Mucosa of gallbladder (tissue), 1 donor: ENCODE results near the gene SLX4. TPM values are rescaled to one million over a fixed set of nuclear protein-coding genes. Genes with fewer than 3 reads are reported as not detected.
"Not testable (repeated sequence)": the region's sequence is repeated elsewhere in the genome, so short reads cannot be mapped to it uniquely, and the experiment has no call there.

ENCODE experiments used
- DNase-seq: peaks from one replicate; pipeline ENCODE4 v3.0.0-alpha.2; 2020; ENCODE audit warnings: low spot score
- total RNA-seq: library from RNA; stranded (reverse); gene quantifications from one replicate; pipeline ENCODE4 v1.2.1, GENCODE V29; 2021
- donor health status: DM: no; HTN: no; CAD: no.

Gene SLX4
- total RNA-seq, 1 donor from 2014 or later, result 6.8 TPM

GRCh38 chr16:3640632-3641501 lies 29.5 kb upstream of the SLX4 start:
- DNase-seq, result no peak

- DNase-seq, result no peak
Observed at GRCh38 chr16:3640207-3640606, 28.8 kb upstream of the SLX4 start.

- no peak for DNase-seq
Observed at GRCh38 chr16:3638916-3639644, 27.7 kb upstream of the SLX4 start.

- DNase-seq, result peak; percentile 50
Observed at GRCh38 chr16:3637371-3637923, 26.0 kb upstream of the SLX4 start.

- no peak for DNase-seq
Observed at GRCh38 chr16:3625911-3626732, 14.7 kb upstream of the SLX4 start.

GRCh38 chr16:3625331-3625730 lies 13.9 kb upstream of the SLX4 start:
- no peak for DNase-seq

- DNase-seq, result no peak
Observed at GRCh38 chr16:3623642-3624041, 12.2 kb upstream of the SLX4 start.

GRCh38 chr16:3618769-3619141 lies 7.3 kb upstream of the SLX4 start:
- no peak for DNase-seq

- DNase-seq, result no peak
Observed at GRCh38 chr16:3612510-3613466, 1.4 kb upstream of the SLX4 start.

- DNase-seq, result no peak
Observed at GRCh38 chr16:3610698-3611145, 684 bp downstream of the SLX4 start.

GRCh38 chr16:3609895-3610697 lies 1.3 kb downstream of the SLX4 start:
- DNase-seq, result peak; percentile 45

GRCh38 chr16:3608976-3609375 lies 2.4 kb downstream of the SLX4 start:
- not testable (repeated sequence) for DNase-seq

GRCh38 chr16:3608069-3608468 lies 3.3 kb downstream of the SLX4 start:
- DNase-seq, result no peak

GRCh38 chr16:3607634-3608033 lies 3.8 kb downstream of the SLX4 start:
- DNase-seq, result no peak

- no peak for DNase-seq
Observed at GRCh38 chr16:3607161-3607560, 4.2 kb downstream of the SLX4 start.

- no peak for DNase-seq
Observed at GRCh38 chr16:3606441-3606840, 5.0 kb downstream of the SLX4 start.

GRCh38 chr16:3602320-3602653 lies 9.1 kb downstream of the SLX4 start:
- DNase-seq, result no peak

- DNase-seq, result no peak
Observed at GRCh38 chr16:3601614-3602319, 9.6 kb downstream of the SLX4 start.

GRCh38 chr16:3599922-3600321 lies 11.5 kb downstream of the SLX4 start:
- no peak for DNase-seq
